ENCODE measurements around the gene WIPI1. TPM values are rescaled to one million over a fixed set of nuclear protein-coding genes. Genes with fewer than 3 reads are reported as not detected.

WIPI1 gene
- total and polyA plus RNA-seq, 2 of the 13 experiments (the other 11 are each of a cell fraction or from before 2014, with no cell fraction given), result 29.4 to 141 TPM

- TF ChIP-seq ZNF253 (CRISPR knock-in tag; IDR thresholded peaks at IDR 0.05; ENCODE audit: borderline replicate concordance), result no peak
- no peak for TF ChIP-seq PAF1 (CRISPR knock-in tag; IDR thresholded peaks at IDR 0.05)
- 0 out of 2 replicates have a peak, but pooled peaks have one; percentile 41 for TF ChIP-seq MAFG (CRISPR knock-in tag; IDR thresholded peaks at IDR 0.05)
- TF ChIP-seq ZNF230 (CRISPR knock-in tag; IDR thresholded peaks at IDR 0.05), result 0 out of 2 replicates have a peak, but pooled peaks have one; percentile 14
- no peak for TF ChIP-seq HIVEP1 (CRISPR knock-in tag; IDR thresholded peaks at IDR 0.05)
- no peak; a peak in 2 of 4 replicates for TF ChIP-seq ATF4 (CRISPR knock-in tag; IDR thresholded peaks at IDR 0.05)
- TF ChIP-seq ETV6 (CRISPR knock-in tag; conservative IDR thresholded peaks at IDR 0.05), result no peak
- no peak for TF ChIP-seq RBM22 (optimal IDR thresholded peaks at IDR 0.05; ENCODE audit: low read length)
- TF ChIP-seq ZNF790 (CRISPR knock-in tag; IDR thresholded peaks at IDR 0.05; ENCODE audit: borderline replicate concordance), result no peak
- TF ChIP-seq ARID3A (IDR thresholded peaks at IDR 0.05; ENCODE audit: low read depth, low read length), result no peak
Observed at GRCh38 chr17:68457168-68457538, at the start of gene WIPI1 (continued).

- H3K79me2 ChIP-seq (ENCODE audit: insufficient read depth, low read length), result no peaks in the 10 kb centered on the region
- intact Hi-C loops (cut with micrococcal nuclease; ENCODE audit: unreplicated experiment) (no loop called here), in situ Hi-C loops (cut with HindIII; ENCODE audit: extremely low pct_ligation_motif_present, low pct_unique_long_range_greater_than_20kb) (no loop called here)
- ATAC-seq (no peak), DNase-seq (ENCODE audit: low spot score) (no peak), FAIRE-seq (no peak)
- ChIA-PET POLR2A (no interaction called here), CTCF (ENCODE audit: low intra/inter-chr PET ratio, low total read pairs) (no interaction called here)
- no peaks in the 10 kb centered on the region for H3K36me3 ChIP-seq (replicated peaks in 1 of 2; ENCODE audit: control insufficient read depth in 1 of 2, insufficient read depth in 2 of 2, low read length in 2 of 2)
- no peaks in the 10 kb centered on the region for H4K20me1 ChIP-seq (ENCODE audit: insufficient read depth, low read length)
- no peaks in the 10 kb centered on the region for H3K9me3 ChIP-seq (ENCODE audit: low read length)
- no peak overlapping the region for H3K27ac ChIP-seq (ENCODE audit: extremely low read length, insufficient read depth, low read length)
- WGBS (ENCODE audit: low lambda C conversion rate), result 90% methylated on average over 1 of the region's 1 CpG
- BruUV-seq (replicated peaks), result no TSS peak
- peaks cover 51% of the 10 kb centered on the region for H3K4me1 ChIP-seq (ENCODE audit: insufficient read depth, low read length)
- no peak overlapping the region for H3K9ac ChIP-seq (ENCODE audit: insufficient read depth, low read depth, low read length)
- H3K4me2 ChIP-seq (ENCODE audit: low read depth, low read length), result no peak overlapping the region
- H2AFZ ChIP-seq (ENCODE audit: low read length), result no peak overlapping the region
- no peaks in the 10 kb centered on the region for H3K27me3 ChIP-seq (ENCODE audit: control insufficient read depth in 1 of 2, insufficient read depth in 2 of 2, low read length in 2 of 2)
- no peak overlapping the region for H3K4me3 ChIP-seq (replicated peaks in 1 of 3; ENCODE audit: insufficient read depth in 1 of 3, low read depth in 2 of 3, low read length in 3 of 3)
- TF ChIP-seq SRSF1 (optimal IDR thresholded peaks at IDR 0.05; ENCODE audit: low read depth, low read length) (no peak), NFYB (CRISPR knock-in tag; IDR thresholded peaks at IDR 0.05) (no peak), E2F5 (CRISPR knock-in tag; conservative IDR thresholded peaks at IDR 0.05) (no peak), ZNF589 (CRISPR knock-in tag; conservative IDR thresholded peaks at IDR 0.05) (no peak), AKNA (CRISPR knock-in tag; IDR thresholded peaks at IDR 0.05; ENCODE audit: borderline replicate concordance) (no peak), STAT5B (CRISPR knock-in tag; IDR thresholded peaks at IDR 0.05) (no peak), ZNF274 (CRISPR knock-in tag; IDR thresholded peaks at IDR 0.05) (no peak)
Observed at GRCh38 chr17:68505951-68506350, 48.7 kb upstream of the WIPI1 start.

Measured in HepG2 (cell line).